SK-N-SH (cell line): Measurements from ENCODE around the gene ARID1A.

Source experiments
- CTCF ChIP-seq: fragments of 200-600 bp; sonication (generic); IDR thresholded peaks from 2 replicates; pipeline ENCODE4 v1.6.1; 2017; ENCODE audit warnings: antibody characterized with exemption, mild to moderate bottlenecking, moderate library complexity
- MAX ChIP-seq: IDR thresholded peaks from 2 replicates; pipeline ENCODE4 v1.4.0; 2012; ENCODE audit warnings: low read depth
- NFIC ChIP-seq: IDR thresholded peaks from 2 replicates; pipeline ENCODE4 v1.4.0; 2012; ENCODE audit warnings: borderline replicate concordance
- POLR2AphosphoS5 ChIP-seq: IDR thresholded peaks from 2 replicates; pipeline ENCODE4 v1.6.1; 2012; ENCODE audit warnings: low read depth, low read length
- RAD21 ChIP-seq: IDR thresholded peaks from 2 replicates; pipeline ENCODE4 v1.6.1; 2012; ENCODE audit warnings: mild to moderate bottlenecking, low read length
- RFX5 ChIP-seq: IDR thresholded peaks from 2 replicates; pipeline ENCODE4 v1.6.1; 2012; ENCODE audit warnings: mild to moderate bottlenecking, improper control_type of control experiment, low read length
- TAF1 ChIP-seq: IDR thresholded peaks from 2 replicates; pipeline ENCODE4 v1.6.1; 2012; ENCODE audit warnings: low read depth, mild to moderate bottlenecking, low read length, moderate library complexity, borderline replicate concordance
- USF2 ChIP-seq: fragments of 150-350 bp; IDR thresholded peaks from 2 replicates; pipeline ENCODE4 v1.6.1; 2017; ENCODE audit warnings: antibody characterized with exemption, low read length, low read depth, borderline replicate concordance

GRCh38 chr1:26727476-26727875 lies 31.7 kb downstream of the ARID1A start:
- no peak for TF ChIP-seq TAF1
- no peak for TF ChIP-seq CTCF
- TF ChIP-seq NFIC: no peak
- TF ChIP-seq POLR2AphosphoS5: no peak
- TF ChIP-seq MAX: no peak
- TF ChIP-seq USF2: no peak
- no peak for TF ChIP-seq RAD21
- TF ChIP-seq RFX5: no peak
